ENCODE data around the gene TMEM63B. TPM values are rescaled to one million over a fixed set of nuclear protein-coding genes. Genes with fewer than 3 reads are reported as not detected.
"Not testable (repeated sequence)": the region's sequence is repeated elsewhere in the genome, so short reads cannot be mapped to it uniquely, and the experiment has no call there.

Gene TMEM63B
- total RNA-seq, 4 donors from 2014 or later: 27.2 to 71.9 (median 43.7) TPM

- H3K9me3 ChIP-seq: no peaks in the 10 kb centered on the region
- no peaks in the 10 kb centered on the region for H3K36me3 ChIP-seq
- TF ChIP-seq POLR2A (IDR thresholded peaks at IDR 0.05) (no peak), CTCF (IDR thresholded peaks at IDR 0.05 in 4 of 5, conservative IDR thresholded peaks at IDR 0.05 in 1 of 5) (no peak)
- H3K4me1 ChIP-seq: no peaks in the 10 kb centered on the region
- in situ Hi-C loops (cut with MboI; ENCODE audit: low sequenced_read_pairs in 4 of 4): no loop called here
- H3K4me3 ChIP-seq: no peak overlapping the region
- no peak overlapping the region for H3K27ac ChIP-seq
- H3K27me3 ChIP-seq: no peaks in the 10 kb centered on the region
- intact Hi-C loops (cut with DNase I; ENCODE audit: low total_unique reads): no loop called here
- DNase-seq: no peak
- no peak for ATAC-seq
Observed at GRCh38 chr6:44180886-44181285, 53.5 kb downstream of the TMEM63B start.

GRCh38 chr6:44181784-44182183, 54.4 kb downstream of the TMEM63B start:
- H3K4me3 ChIP-seq; H3K9me3 ChIP-seq; intact Hi-C loops (cut with DNase I; ENCODE audit: low total_unique reads); H3K36me3 ChIP-seq; in situ Hi-C loops (cut with MboI; ENCODE audit: low sequenced_read_pairs in 4 of 4); H3K27me3 ChIP-seq; DNase-seq; H3K4me1 ChIP-seq; H3K27ac ChIP-seq; ATAC-seq: not testable (repeated sequence)

GRCh38 chr6:44182911-44183390, 55.6 kb downstream of the TMEM63B start:
- DNase-seq (no peak), ATAC-seq (no peak)
- H3K36me3 ChIP-seq: no peaks in the 10 kb centered on the region
- TF ChIP-seq POLR2A (IDR thresholded peaks at IDR 0.05) (no peak), CTCF (IDR thresholded peaks at IDR 0.05 in 4 of 5, conservative IDR thresholded peaks at IDR 0.05 in 1 of 5) (no peak)
- in situ Hi-C loops (cut with MboI; ENCODE audit: low sequenced_read_pairs in 4 of 4) (no loop called here), intact Hi-C loops (cut with DNase I; ENCODE audit: low total_unique reads) (no loop called here)
- no peaks in the 10 kb centered on the region for H3K27me3 ChIP-seq
- no peaks in the 10 kb centered on the region for H3K4me1 ChIP-seq
- H3K4me3 ChIP-seq: no peak overlapping the region
- no peaks in the 10 kb centered on the region for H3K9me3 ChIP-seq
- H3K27ac ChIP-seq: no peak overlapping the region

GRCh38 chr6:44183783-44184182, 56.4 kb downstream of the TMEM63B start:
- ATAC-seq (no peak), DNase-seq (no peak)
- Histone ChIP-seq H3K9me3 (no peaks in the 10 kb centered on the region), H3K27me3 (no peaks in the 10 kb centered on the region), H3K27ac (no peak overlapping the region), H3K36me3 (no peaks in the 10 kb centered on the region), H3K4me3 (no peak overlapping the region), H3K4me1 (no peaks in the 10 kb centered on the region)
- in situ Hi-C loops (cut with MboI; ENCODE audit: low sequenced_read_pairs in 4 of 4) (no loop called here), intact Hi-C loops (cut with DNase I; ENCODE audit: low total_unique reads) (no loop called here)
- TF ChIP-seq CTCF (IDR thresholded peaks at IDR 0.05 in 4 of 5, conservative IDR thresholded peaks at IDR 0.05 in 1 of 5) (no peak), POLR2A (IDR thresholded peaks at IDR 0.05) (no peak)

- ATAC-seq; H3K9me3 ChIP-seq; H3K36me3 ChIP-seq; H3K27me3 ChIP-seq; DNase-seq; H3K4me3 ChIP-seq; intact Hi-C loops (cut with DNase I; ENCODE audit: low total_unique reads); in situ Hi-C loops (cut with MboI; ENCODE audit: low sequenced_read_pairs in 4 of 4); H3K4me1 ChIP-seq; H3K27ac ChIP-seq: not testable (repeated sequence)
Observed at GRCh38 chr6:44185356-44185755, 58.0 kb downstream of the TMEM63B start.

GRCh38 chr6:44185953-44186634, 58.7 kb downstream of the TMEM63B start:
- ATAC-seq (peak in 1 of 2 donors; percentile 45), DNase-seq (no peak)
- Histone ChIP-seq H3K4me3 (no peak overlapping the region), H3K27me3 (no peaks in the 10 kb centered on the region), H3K4me1 (no peaks in the 10 kb centered on the region), H3K9me3 (no peaks in the 10 kb centered on the region), H3K36me3 (no peaks in the 10 kb centered on the region), H3K27ac (peak overlapping the region in 3 of 4 donors; percentile 11 to 31 (median 27))
- in situ Hi-C loops (cut with MboI; ENCODE audit: low sequenced_read_pairs in 4 of 4): no loop called here
- TF ChIP-seq CTCF (IDR thresholded peaks at IDR 0.05 in 4 of 5, conservative IDR thresholded peaks at IDR 0.05 in 1 of 5): no peak
- intact Hi-C loops (cut with DNase I; ENCODE audit: low total_unique reads): no loop called here

Data from gastrocnemius medialis (tissue), 4 donors.